ENCODE results near the gene STAMBP. TPM values are rescaled to one million over a fixed set of nuclear protein-coding genes. Genes with fewer than 3 reads are reported as not detected.

Gene STAMBP
- total and polyA plus RNA-seq, 7 donors: 40.7 to 101 (median 62.1) TPM

DNA sequence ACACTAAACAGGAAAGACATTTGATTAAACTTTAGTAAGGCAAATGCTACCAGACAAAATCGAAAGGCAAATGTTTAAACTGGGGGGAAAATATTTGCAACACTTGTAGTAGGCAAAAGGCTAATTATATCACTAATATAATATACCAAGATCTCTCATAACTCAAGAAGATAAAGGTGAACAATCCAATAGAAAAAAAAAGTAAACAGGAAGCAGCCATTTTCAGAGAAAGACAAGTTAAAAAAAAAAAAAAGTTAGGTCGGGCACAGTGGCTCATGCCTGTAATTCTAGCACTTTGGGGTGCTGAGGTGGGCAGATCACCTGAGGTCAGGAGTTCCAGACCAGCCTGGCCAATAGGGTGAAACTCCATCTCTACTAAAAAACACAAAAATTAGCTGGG, 59.6 kb downstream of the STAMBP start:
- Histone ChIP-seq H3K27me3 (ENCODE audit: insufficient read depth in 3 of 3, low read length in 2 of 3) (no peaks in the 10 kb centered on the region), H3K9me3 (no peaks in the 10 kb centered on the region), H3K4me3 (no peak overlapping the region), H3K4me1 (no peaks in the 10 kb centered on the region), H3K27ac (no peak overlapping the region), H3K36me3 (ENCODE audit: insufficient read depth in 1 of 2, low read depth in 1 of 2) (no peaks in the 10 kb centered on the region)
- intact Hi-C loops (cut with DNase I): no loop called here
- TF ChIP-seq, protein P1, sequence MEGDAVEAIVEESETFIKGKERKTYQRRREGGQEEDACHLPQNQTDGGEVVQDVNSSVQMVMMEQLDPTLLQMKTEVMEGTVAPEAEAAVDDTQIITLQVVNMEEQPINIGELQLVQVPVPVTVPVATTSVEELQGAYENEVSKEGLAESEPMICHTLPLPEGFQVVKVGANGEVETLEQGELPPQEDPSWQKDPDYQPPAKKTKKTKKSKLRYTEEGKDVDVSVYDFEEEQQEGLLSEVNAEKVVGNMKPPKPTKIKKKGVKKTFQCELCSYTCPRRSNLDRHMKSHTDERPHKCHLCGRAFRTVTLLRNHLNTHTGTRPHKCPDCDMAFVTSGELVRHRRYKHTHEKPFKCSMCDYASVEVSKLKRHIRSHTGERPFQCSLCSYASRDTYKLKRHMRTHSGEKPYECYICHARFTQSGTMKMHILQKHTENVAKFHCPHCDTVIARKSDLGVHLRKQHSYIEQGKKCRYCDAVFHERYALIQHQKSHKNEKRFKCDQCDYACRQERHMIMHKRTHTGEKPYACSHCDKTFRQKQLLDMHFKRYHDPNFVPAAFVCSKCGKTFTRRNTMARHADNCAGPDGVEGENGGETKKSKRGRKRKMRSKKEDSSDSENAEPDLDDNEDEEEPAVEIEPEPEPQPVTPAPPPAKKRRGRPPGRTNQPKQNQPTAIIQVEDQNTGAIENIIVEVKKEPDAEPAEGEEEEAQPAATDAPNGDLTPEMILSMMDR (IDR thresholded peaks at IDR 0.05): no peak
- ATAC-seq: no peak
- no peak for DNase-seq
- 66 to 72% (median 67%) methylated on average over 2 of the region's 2 CpGs for WGBS, 3 donors

- DNase-seq (no peak), ATAC-seq (no peak)
- intact Hi-C loops (cut with DNase I): no loop called here
- Histone ChIP-seq H3K9me3 (no peaks in the 10 kb centered on the region), H3K36me3 (ENCODE audit: insufficient read depth in 1 of 2, low read depth in 1 of 2) (no peaks in the 10 kb centered on the region), H3K27ac (no peak overlapping the region), H3K4me1 (no peaks in the 10 kb centered on the region), H3K4me3 (no peak overlapping the region), H3K27me3 (ENCODE audit: insufficient read depth in 3 of 3, low read length in 2 of 3) (no peaks in the 10 kb centered on the region)
- WGBS, 3 donors: 58 to 66% (median 61%) methylated on average over 5 of the region's 5 CpGs
- TF ChIP-seq, protein P1 (IDR thresholded peaks at IDR 0.05): no peak
Measured at GRCh38 chr2:73889206-73889605, 60.4 kb downstream of the STAMBP start.

GRCh38 chr2:73890301-73891092, 61.7 kb downstream of the STAMBP start:
- intact Hi-C loops (cut with DNase I): no loop called here
- H3K36me3 ChIP-seq (ENCODE audit: insufficient read depth in 1 of 2, low read depth in 1 of 2): no peaks in the 10 kb centered on the region
- no peaks in the 10 kb centered on the region for H3K4me1 ChIP-seq
- no peaks in the 10 kb centered on the region for H3K27me3 ChIP-seq (ENCODE audit: insufficient read depth in 3 of 3, low read length in 2 of 3)
- WGBS, 3 donors: 56 to 73% (median 69%) methylated on average over 9 of the region's 9 CpGs
- H3K4me3 ChIP-seq: no peak overlapping the region
- DNase-seq (no peak), ATAC-seq (no peak)
- TF ChIP-seq, protein P1 (IDR thresholded peaks at IDR 0.05): no peak
- no peaks in the 10 kb centered on the region for H3K9me3 ChIP-seq
- H3K27ac ChIP-seq: no peak overlapping the region

DNA sequence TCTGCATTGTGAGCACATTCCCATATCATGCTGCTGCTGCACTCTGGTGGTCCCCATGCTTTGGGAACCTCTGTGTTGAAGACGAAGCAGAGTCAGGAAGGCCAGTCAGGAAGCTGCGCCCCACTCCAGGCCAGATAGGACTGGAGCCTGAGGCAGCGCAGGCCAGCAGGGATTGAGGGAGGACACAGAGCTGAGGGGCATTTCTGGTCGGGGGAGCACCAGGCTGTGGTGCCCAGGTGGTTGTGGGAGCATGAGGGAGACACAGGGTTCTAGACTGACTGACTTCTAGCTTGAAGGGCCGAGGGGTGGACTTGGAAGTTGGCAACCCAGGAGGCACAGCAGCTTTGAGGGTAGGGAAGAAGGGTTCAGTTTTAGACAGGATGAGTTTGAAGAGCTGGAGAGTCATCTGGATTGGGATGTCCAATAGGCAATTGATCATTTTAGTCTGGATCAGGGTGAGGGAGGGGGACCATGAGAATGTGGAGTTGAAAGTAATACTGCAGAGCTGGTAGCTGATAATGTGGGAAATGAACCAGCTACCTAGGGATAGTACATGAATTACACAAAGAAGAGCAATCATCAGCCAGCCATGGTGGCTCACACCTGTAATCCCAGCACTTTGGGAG, 62.6 kb downstream of the STAMBP start:
- no peak for ATAC-seq
- H3K27me3 ChIP-seq (ENCODE audit: insufficient read depth in 3 of 3, low read length in 2 of 3): no peaks in the 10 kb centered on the region
- H3K9me3 ChIP-seq: no peaks in the 10 kb centered on the region
- H3K4me3 ChIP-seq: no peak overlapping the region
- TF ChIP-seq, protein P1 (IDR thresholded peaks at IDR 0.05): no peak
- DNase-seq: no peak
- H3K4me1 ChIP-seq: no peaks in the 10 kb centered on the region
- no peak overlapping the region for H3K27ac ChIP-seq
- WGBS, 3 donors: 83 to 97% (median 88%) methylated on average over 4 to 5 of the region's 5 CpGs
- intact Hi-C loops (cut with DNase I): no loop called here
- no peaks in the 10 kb centered on the region for H3K36me3 ChIP-seq (ENCODE audit: insufficient read depth in 1 of 2, low read depth in 1 of 2)

All from psoas muscle (tissue), 8 donors.